AG09319 (cell line): ENCODE measurements around the gene RAD23A.
A peak's percentile ranks its signal among the peaks of the same experiment; 100 is the strongest.

ENCODE experiments used
- DNase-seq: peaks from one replicate; pipeline ENCODE4 v3.0.0-alpha.2; 2010; ENCODE audit warnings: low read depth; ENCODE audit errors: extremely low read depth
- CTCF ChIP-seq: IDR thresholded peaks from 2 replicates; pipeline ENCODE4 v1.5.1; 2011; ENCODE audit warnings: low read depth, mild to moderate bottlenecking, inconsistent platforms, low read length, moderate library complexity

The RAD23A gene

DNA sequence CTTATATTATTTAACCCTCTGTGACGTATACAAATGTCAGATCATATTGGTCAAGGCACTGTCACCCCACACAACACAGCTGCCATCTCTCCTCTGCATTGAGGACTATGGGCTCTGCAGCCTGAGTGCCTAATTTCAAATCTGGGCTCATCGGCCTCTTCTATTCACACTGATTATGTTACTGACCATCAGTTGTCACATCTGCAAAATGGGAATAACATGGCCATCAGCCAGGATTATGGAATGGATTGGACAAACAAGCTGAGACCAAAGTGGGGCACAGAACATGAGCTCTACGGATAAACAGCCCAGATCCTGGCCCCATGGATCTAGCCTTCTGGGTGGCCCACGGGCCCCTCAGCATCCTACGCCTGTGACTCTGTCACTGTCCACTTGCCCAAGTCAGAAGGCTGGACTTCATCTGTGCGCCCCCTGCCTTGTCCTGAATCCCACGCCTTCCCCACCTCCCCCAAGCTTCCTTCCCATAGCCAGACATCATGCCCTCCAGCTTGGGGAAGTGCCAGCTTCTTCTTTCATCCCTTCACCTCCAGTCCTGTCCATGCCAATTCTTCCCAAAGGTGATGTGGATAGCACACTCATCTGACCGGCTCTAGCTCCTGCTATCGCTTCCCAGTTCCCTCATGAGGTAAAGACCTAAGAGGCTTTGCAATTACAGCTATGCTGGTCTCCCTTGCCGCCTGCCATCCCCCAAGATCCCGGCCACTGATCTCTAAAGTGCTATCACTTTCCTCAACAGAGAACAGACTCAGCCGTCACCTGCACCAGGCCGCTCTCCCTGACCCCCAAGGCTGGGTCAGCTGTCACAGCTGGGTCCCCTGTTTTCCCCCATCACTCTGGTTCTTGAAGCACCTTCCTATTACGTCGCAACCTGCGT, 13.0 kb upstream of the RAD23A start:
- no peak for DNase-seq
- TF ChIP-seq CTCF, result no peak

GRCh38 chr19:12933287-12934072, 12.2 kb upstream of the RAD23A start, which contains the start of gene FARSA:
Gene FARSA (minus strand): TSS chr19:12933711. CDS start chr19:12933696, 15 bp downstream.
- TF ChIP-seq CTCF, result no peak
- peak; percentile 70 for DNase-seq

DNA sequence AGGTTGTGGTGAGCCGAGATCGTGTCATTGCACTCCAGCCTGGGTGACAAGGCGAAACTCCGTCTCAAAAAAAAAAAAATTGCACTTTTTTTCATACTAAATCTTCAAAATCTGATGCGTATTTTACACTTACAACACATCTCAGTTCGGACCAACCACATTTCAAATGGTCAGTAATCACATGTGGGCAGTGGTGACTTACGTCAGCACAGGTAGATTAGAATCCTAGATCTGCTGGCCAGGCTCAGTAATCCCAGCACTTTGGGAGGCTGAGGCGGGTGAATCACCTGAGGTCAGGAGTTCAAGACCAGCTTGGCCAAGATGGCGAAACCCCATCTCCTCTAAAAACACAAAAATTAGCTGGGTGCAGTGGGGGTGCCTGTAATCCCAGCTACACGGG, 10.6 kb upstream of the RAD23A start:
- no peak for TF ChIP-seq CTCF
- no peak for DNase-seq

GRCh38 chr19:12936582-12936981, 9.1 kb upstream of the RAD23A start:
- no peak for TF ChIP-seq CTCF
- DNase-seq, result no peak

DNA sequence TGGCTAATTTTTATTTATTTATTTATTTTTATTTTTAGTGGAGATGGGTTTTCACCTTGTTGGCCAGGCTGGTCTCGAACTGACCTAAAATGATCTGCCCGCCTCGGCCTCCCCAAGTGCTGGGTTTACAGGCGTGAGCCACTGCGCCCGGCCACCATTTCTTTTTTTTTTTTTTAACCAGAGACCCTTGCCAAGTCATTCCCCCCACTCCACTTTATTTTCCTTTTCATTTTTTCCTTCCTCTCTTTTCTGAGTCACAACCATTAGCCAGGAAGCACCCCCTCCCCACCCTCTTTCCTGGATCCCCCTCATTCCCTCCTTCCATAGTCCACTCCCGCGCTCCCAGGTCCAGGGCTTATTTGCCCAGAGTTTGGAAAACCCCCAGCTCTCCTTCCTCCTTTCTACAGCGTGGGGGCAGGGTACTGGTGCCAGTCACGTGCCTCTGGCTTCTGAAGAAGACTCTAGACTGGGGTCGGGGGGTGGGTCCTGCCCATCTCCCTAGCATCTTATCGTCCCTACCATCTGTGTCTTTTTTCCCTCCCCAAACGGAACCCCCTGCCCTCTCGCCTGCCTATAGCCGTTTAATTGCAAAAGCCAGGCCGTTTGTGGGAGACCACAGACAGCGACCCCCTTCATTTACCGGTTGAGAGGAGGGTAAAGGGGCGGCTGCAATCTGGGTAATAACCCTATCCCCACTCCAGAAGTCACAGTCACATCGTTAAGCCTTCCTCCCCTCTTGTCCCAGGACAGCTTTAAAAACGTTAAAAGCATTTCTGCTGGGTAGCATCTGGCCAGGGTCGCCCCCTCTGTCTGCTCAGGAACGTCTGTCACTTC, 8.4 kb upstream of the RAD23A start:
- DNase-seq, result no peak

More for the DNA sequence above, 8.4 kb upstream of the RAD23A start:
- TF ChIP-seq CTCF, result no peak
